ENCODE measurements around the gene ZSCAN2. TPM values are rescaled to one million over a fixed set of nuclear protein-coding genes. Genes with fewer than 3 reads are reported as not detected.

ZSCAN2 gene
- total and polyA plus RNA-seq, 2 of the 8 experiments (the other 6 are each of a cell fraction or from before 2014, with no cell fraction given): 23.6 to 52.4 TPM

DNA sequence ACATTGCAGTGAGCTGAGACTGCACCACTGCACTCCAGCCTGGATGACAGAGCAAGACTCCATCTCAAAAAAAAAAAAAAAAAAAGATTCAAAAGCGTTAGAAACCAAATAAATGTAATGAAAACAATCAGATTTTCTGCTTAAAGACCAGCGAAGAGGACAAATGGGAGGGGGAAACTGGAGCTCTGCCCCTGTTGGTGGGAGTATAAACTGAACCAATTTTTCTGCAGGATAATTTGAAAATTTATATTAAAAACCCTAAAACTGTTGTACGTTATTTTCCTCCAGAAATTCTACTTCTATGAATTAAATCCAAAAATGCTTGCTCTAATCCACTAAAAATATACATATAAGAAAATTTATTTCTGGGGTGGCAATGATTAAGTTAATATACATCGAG, 25.3 kb upstream of the ZSCAN2 start:
- Histone ChIP-seq H2BK5ac (ENCODE audit: low read depth, low read length) (no peak overlapping the region), H3K9ac (replicated peaks in 1 of 4; ENCODE audit: extremely low read depth in 1 of 4, low read depth in 3 of 4, low read length in 3 of 4) (no peak overlapping the region), H2BK12ac (ENCODE audit: low read depth, low read length) (no peak overlapping the region), H2AK5ac (ENCODE audit: low read depth, low read length) (no peak overlapping the region), H3K27me3 (replicated peaks in 1 of 4; ENCODE audit: control insufficient read depth in 3 of 4, extremely low read depth in 1 of 4, insufficient read depth in 3 of 4, low read length in 3 of 4) (no peaks in the 10 kb centered on the region), H2BK20ac (ENCODE audit: low read length) (no peak overlapping the region), H3K23ac (ENCODE audit: insufficient read length) (no peak overlapping the region), H3K79me2 (ENCODE audit: control insufficient read depth in 1 of 2, insufficient read depth in 2 of 2, low read length in 2 of 2) (no peaks in the 10 kb centered on the region), H3K79me1 (ENCODE audit: low read depth, low read length) (no peaks in the 10 kb centered on the region), H3K27ac (ENCODE audit: low read depth, low read length) (no peak overlapping the region), H3K4ac (replicated peaks; ENCODE audit: insufficient read length, low read depth, low read length) (no peak overlapping the region), H2BK15ac (ENCODE audit: low read length) (no peak overlapping the region), H3K36me3 (ENCODE audit: control insufficient read depth in 2 of 4, insufficient read depth in 4 of 4, low read length in 3 of 4) (no peaks in the 10 kb centered on the region), H3K4me1 (replicated peaks in 1 of 4; ENCODE audit: control insufficient read depth in 3 of 4, insufficient read depth in 4 of 4, low read length in 3 of 4) (no peaks in the 10 kb centered on the region), H2BK120ac (replicated peaks; ENCODE audit: low read depth, low read length) (no peak overlapping the region), H2AFZ (ENCODE audit: low read length) (no peak overlapping the region), H3K18ac (ENCODE audit: extremely low read depth, low read length) (no peak overlapping the region), H3K56ac (replicated peaks; ENCODE audit: insufficient read length, low read depth, low read length) (no peak overlapping the region), H3K14ac (ENCODE audit: insufficient read length) (no peak overlapping the region), H4K20me1 (replicated peaks in 1 of 2; ENCODE audit: control insufficient read depth in 1 of 2, insufficient read depth in 2 of 2, low read length in 2 of 2) (no peaks in the 10 kb centered on the region), H4K5ac (ENCODE audit: insufficient read length, low read depth, low read length) (no peak overlapping the region), H3K4me3 (ENCODE audit: extremely low read depth in 1 of 4, insufficient read depth in 2 of 4, low read depth in 3 of 4, low read length in 4 of 4) (no peak overlapping the region), H3K23me2 (ENCODE audit: low read depth, low read length) (no peaks in the 10 kb centered on the region; the same call in 1 of the 2 replicates), H3K4me2 (ENCODE audit: insufficient read depth in 1 of 2, low read depth in 2 of 2, low read length in 2 of 2) (no peak overlapping the region), H3K9me3 (ENCODE audit: insufficient read depth in 2 of 2, low read depth in 1 of 2, low read length in 1 of 2) (no peaks in the 10 kb centered on the region), H4K8ac (ENCODE audit: extremely low read depth, insufficient read depth, low read length) (no peak overlapping the region), H4K91ac (replicated peaks; ENCODE audit: insufficient read length, low read length) (no peak overlapping the region)
- CTCF ChIA-PET (ENCODE audit: partially characterized antibody): interaction anchor here (0.8 to 2.4 kb wide), 5 partner anchors 10 to 353 kb away, joined by 4 to 10 read pairs (median 5); no protein-coding TSS in a partner anchor
- DNase-seq (ENCODE audit: low read depth in 1 of 2, low spot score in 2 of 2) (no peak), FAIRE-seq (no peak)
- WGBS, 2 experiments (ENCODE audit: extremely low coverage in 1 of 2, insufficient coverage in 1 of 2, insufficient read length in 1 of 2, insufficient replicate concordance in 2 of 2, low coverage in 1 of 2, low lambda C conversion rate in 2 of 2, missing lambda C conversion rate in 1 of 2): 92% methylated on average over 3 of the region's 4 CpGs; no CpG with 5 or more reads in 1 of the 2 experiments
- POLR2A ChIA-PET (ENCODE audit: partially characterized antibody): interaction anchor here (1.1 to 1.7 kb wide), 2 partner anchors 12 to 56 kb away, joined by 4 to 5 read pairs; no protein-coding TSS in a partner anchor
- TF ChIP-seq, protein P1, sequence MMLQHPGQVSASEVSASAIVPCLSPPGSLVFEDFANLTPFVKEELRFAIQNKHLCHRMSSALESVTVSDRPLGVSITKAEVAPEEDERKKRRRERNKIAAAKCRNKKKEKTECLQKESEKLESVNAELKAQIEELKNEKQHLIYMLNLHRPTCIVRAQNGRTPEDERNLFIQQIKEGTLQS (IDR thresholded peaks at IDR 0.05; ENCODE audit: insufficient read depth, low read depth, low read length): no peak
- TF ChIP-seq NANOG (IDR thresholded peaks at IDR 0.05; ENCODE audit: insufficient read depth, low read depth, low read length, poor library complexity, severe bottlenecking) (no peak), RNF2 (IDR thresholded peaks at IDR 0.05; ENCODE audit: borderline replicate concordance, low read depth, low read length, missing control alignments, poor library complexity, severe bottlenecking) (no peak), CTBP2 (IDR thresholded peaks at IDR 0.05; ENCODE audit: borderline replicate concordance, insufficient read depth, insufficient read length, low read length) (no peak), TEAD4 (IDR thresholded peaks at IDR 0.05; ENCODE audit: low read depth, low read length) (no peak), MAFK (IDR thresholded peaks at IDR 0.05; ENCODE audit: low read depth, low read length) (no peak), RAD21 (IDR thresholded peaks at IDR 0.05 in 1 of 2, conservative IDR thresholded peaks at IDR 0.05 in 1 of 2; ENCODE audit: low read depth in 2 of 2, low read length in 2 of 2) (no peak), CHD1 (IDR thresholded peaks at IDR 0.05; ENCODE audit: low read depth, low read length) (no peak)
- TF ChIP-seq, protein P2, sequence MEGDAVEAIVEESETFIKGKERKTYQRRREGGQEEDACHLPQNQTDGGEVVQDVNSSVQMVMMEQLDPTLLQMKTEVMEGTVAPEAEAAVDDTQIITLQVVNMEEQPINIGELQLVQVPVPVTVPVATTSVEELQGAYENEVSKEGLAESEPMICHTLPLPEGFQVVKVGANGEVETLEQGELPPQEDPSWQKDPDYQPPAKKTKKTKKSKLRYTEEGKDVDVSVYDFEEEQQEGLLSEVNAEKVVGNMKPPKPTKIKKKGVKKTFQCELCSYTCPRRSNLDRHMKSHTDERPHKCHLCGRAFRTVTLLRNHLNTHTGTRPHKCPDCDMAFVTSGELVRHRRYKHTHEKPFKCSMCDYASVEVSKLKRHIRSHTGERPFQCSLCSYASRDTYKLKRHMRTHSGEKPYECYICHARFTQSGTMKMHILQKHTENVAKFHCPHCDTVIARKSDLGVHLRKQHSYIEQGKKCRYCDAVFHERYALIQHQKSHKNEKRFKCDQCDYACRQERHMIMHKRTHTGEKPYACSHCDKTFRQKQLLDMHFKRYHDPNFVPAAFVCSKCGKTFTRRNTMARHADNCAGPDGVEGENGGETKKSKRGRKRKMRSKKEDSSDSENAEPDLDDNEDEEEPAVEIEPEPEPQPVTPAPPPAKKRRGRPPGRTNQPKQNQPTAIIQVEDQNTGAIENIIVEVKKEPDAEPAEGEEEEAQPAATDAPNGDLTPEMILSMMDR (IDR thresholded peaks at IDR 0.05; ENCODE audit: control extremely low read depth in 1 of 3, insufficient read depth in 1 of 3, low read depth in 1 of 3, low read length in 3 of 3): no peak

Measured in H1 (cell line).